ENCODE data around the gene HSPA8.

- TF ChIP-seq, protein P1, sequence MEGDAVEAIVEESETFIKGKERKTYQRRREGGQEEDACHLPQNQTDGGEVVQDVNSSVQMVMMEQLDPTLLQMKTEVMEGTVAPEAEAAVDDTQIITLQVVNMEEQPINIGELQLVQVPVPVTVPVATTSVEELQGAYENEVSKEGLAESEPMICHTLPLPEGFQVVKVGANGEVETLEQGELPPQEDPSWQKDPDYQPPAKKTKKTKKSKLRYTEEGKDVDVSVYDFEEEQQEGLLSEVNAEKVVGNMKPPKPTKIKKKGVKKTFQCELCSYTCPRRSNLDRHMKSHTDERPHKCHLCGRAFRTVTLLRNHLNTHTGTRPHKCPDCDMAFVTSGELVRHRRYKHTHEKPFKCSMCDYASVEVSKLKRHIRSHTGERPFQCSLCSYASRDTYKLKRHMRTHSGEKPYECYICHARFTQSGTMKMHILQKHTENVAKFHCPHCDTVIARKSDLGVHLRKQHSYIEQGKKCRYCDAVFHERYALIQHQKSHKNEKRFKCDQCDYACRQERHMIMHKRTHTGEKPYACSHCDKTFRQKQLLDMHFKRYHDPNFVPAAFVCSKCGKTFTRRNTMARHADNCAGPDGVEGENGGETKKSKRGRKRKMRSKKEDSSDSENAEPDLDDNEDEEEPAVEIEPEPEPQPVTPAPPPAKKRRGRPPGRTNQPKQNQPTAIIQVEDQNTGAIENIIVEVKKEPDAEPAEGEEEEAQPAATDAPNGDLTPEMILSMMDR (IDR thresholded peaks at IDR 0.05), result no peak
- TF ChIP-seq POLR2A (IDR thresholded peaks at IDR 0.05), result no peak
- TF ChIP-seq POLR2AphosphoS5 (IDR thresholded peaks at IDR 0.05), result no peak
Observed at GRCh38 chr11:123086305-123086704, 24.4 kb upstream of the HSPA8 start.
